ENCODE measurements around the gene TFPT. TPM values are rescaled to one million over a fixed set of nuclear protein-coding genes. Genes with fewer than 3 reads are reported as not detected.

Gene TFPT
- total and polyA plus RNA-seq, 2 of the 13 experiments (the other 11 are each of a cell fraction or from before 2014, with no cell fraction given) = 8.4 to 10.7 TPM

DNA sequence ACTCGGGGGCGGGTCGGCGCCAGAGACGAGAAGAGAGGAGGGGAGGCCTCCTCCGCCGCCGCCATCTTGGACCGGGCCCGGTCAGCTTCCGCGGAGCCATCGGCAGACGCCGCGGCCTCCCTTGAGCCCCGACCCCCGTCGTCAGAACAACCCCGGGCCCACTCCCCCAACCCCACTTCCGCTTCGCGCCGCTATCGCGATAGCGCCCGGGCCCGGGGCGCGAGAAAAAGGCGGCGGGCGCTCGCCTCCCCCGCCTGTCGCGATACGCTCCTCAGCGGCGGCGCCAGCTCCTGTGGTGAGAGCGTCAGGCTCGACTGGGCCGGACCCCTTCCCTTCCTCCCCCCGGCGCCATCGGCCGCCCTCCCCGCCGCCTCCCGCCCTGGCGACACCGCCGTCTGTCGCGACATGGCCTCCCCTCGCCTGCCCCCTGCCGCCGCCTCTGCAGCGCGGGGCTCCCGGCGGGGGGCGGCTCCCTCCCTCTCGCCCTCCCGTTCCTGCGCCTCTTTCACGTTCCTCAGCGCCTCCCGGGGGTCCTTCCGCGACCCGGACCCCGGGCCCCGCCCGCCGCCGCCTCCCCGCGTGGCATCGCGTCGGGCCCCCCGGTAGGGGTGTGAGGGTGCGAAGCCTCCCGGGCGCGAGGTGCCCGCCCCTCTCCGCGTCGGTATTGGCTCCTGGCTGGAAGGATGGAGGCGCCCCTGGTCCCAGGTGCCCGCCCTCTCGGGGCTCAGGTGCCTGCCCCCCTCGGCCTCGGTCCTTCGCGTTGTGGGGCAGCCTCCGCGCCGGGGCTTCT lies 22.4 kb upstream of the TFPT start, which contains the start of gene CNOT3 (continued):
- TF ChIP-seq ZNF782 (CRISPR knock-in tag; IDR thresholded peaks at IDR 0.05; ENCODE audit: borderline replicate concordance) (no peak), ELF1 (CRISPR knock-in tag; IDR thresholded peaks at IDR 0.05) (no peak), ZSCAN20 (CRISPR knock-in tag; IDR thresholded peaks at IDR 0.05; ENCODE audit: borderline replicate concordance) (0 out of 2 replicates have a peak, but pooled peaks have one; percentile 27), ZNF224 (CRISPR knock-in tag; IDR thresholded peaks at IDR 0.05) (no peak), SYNCRIP (IDR thresholded peaks at IDR 0.05; ENCODE audit: insufficient read depth, low read depth, low read length) (no peak), NBN (conservative IDR thresholded peaks at IDR 0.05) (no peak)
- TF ChIP-seq, protein P1, sequence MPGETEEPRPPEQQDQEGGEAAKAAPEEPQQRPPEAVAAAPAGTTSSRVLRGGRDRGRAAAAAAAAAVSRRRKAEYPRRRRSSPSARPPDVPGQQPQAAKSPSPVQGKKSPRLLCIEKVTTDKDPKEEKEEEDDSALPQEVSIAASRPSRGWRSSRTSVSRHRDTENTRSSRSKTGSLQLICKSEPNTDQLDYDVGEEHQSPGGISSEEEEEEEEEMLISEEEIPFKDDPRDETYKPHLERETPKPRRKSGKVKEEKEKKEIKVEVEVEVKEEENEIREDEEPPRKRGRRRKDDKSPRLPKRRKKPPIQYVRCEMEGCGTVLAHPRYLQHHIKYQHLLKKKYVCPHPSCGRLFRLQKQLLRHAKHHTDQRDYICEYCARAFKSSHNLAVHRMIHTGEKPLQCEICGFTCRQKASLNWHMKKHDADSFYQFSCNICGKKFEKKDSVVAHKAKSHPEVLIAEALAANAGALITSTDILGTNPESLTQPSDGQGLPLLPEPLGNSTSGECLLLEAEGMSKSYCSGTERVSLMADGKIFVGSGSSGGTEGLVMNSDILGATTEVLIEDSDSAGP (CRISPR knock-in tag; IDR thresholded peaks at IDR 0.05; ENCODE audit: borderline replicate concordance) = no peak

DNA sequence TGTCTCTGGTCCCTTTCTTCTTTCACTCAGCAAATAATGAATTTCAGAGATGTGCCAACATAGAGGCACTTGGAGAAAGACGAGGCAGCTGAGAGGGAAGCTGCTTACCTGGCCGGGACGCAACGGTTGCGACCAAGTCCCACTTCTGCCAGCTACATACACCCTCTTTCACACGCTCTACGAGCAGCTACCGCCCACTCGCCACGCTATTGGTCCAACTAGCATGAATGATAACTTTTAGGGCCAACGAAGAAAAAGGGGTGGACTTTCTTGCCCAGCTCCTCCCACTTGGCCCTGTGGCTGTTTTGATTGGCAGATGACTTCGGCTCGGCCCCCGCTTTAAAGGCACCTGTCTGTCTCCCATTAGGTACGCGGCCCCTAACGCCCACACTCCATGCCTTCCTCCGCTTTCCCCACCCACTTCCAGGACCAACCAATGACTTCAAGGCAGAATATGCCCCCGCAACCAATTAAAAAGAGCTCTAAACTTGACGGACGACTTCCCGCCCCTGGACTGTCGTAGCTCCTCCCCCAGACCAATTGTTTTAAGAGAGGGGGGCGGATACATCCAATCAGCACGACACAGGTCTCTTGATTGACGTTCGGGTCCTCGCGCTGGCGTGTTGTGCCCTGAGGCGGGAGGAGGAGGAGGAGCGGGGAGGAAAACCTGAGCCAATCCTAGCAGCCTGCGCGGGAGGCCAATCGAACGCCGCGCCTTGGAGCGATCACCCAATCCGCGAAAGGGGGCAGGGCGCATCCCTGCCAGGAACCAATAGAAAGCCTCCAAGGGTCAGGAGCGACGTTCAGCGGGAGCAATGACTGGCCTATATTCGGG lies 21.6 kb upstream of the TFPT start:
- FAIRE-seq = peak; percentile 98
- peak; percentile 100 for DNase-seq (ENCODE audit: low spot score)
- ChIA-PET POLR2A (interaction anchor here (0.7 to 2.8 kb wide), 27 partner anchors 10 to 978 kb away, joined by 3 to 73 read pairs (median 5); partner anchors contain the start of genes LENG1, LENG8, LENG9 and MBOAT7), CTCF (ENCODE audit: low intra/inter-chr PET ratio, low total read pairs) (no interaction called here)
- Histone ChIP-seq H3K36me3 (replicated peaks in 1 of 2; ENCODE audit: control insufficient read depth in 1 of 2, insufficient read depth in 2 of 2, low read length in 2 of 2) (peaks cover 12 to 25% of the 10 kb centered on the region in 2 experiments), H3K4me2 (ENCODE audit: low read depth, low read length) (peak overlapping the region; percentile 94), H3K79me2 (ENCODE audit: insufficient read depth, low read length) (peaks cover 37% of the 10 kb centered on the region), H3K27ac (ENCODE audit: extremely low read length, insufficient read depth, low read length) (peak overlapping the region; percentile 88), H3K9me3 (ENCODE audit: low read length) (peaks cover 5% of the 10 kb centered on the region), H4K20me1 (ENCODE audit: insufficient read depth, low read length) (peaks cover 8% of the 10 kb centered on the region; the same call in 1 of the 2 replicates), H3K27me3 (ENCODE audit: control insufficient read depth in 1 of 2, insufficient read depth in 2 of 2, low read length in 2 of 2) (no peaks in the 10 kb centered on the region; a peak in 1 of 5 replicates), H2AFZ (ENCODE audit: low read length) (peak overlapping the region; percentile 72), H3K4me1 (ENCODE audit: insufficient read depth, low read length) (peaks cover 42% of the 10 kb centered on the region), H3K9ac (ENCODE audit: insufficient read depth, low read depth, low read length) (peak overlapping the region; percentile 97), H3K4me3 (replicated peaks in 1 of 3; ENCODE audit: insufficient read depth in 1 of 3, low read depth in 2 of 3, low read length in 3 of 3) (peak overlapping the region; percentile 62 to 86 (median 82))
- in situ Hi-C loops (cut with HindIII; ENCODE audit: extremely low pct_ligation_motif_present, low pct_unique_long_range_greater_than_20kb) = no loop called here
- peak; percentile 88 for ATAC-seq
- 0% methylated on average over 28 of the region's 46 CpGs for WGBS (ENCODE audit: low lambda C conversion rate)
- intact Hi-C loops (cut with micrococcal nuclease; ENCODE audit: unreplicated experiment) = loop anchor here (5.0 kb wide), 1 partner anchor 65 kb away; the partner anchor contains the start of gene RPS9
- no TSS peak for BruUV-seq (replicated peaks)
- no peak for TF ChIP-seq NRL (CRISPR knock-in tag; IDR thresholded peaks at IDR 0.05; ENCODE audit: borderline replicate concordance)
- TF ChIP-seq, protein P2, sequence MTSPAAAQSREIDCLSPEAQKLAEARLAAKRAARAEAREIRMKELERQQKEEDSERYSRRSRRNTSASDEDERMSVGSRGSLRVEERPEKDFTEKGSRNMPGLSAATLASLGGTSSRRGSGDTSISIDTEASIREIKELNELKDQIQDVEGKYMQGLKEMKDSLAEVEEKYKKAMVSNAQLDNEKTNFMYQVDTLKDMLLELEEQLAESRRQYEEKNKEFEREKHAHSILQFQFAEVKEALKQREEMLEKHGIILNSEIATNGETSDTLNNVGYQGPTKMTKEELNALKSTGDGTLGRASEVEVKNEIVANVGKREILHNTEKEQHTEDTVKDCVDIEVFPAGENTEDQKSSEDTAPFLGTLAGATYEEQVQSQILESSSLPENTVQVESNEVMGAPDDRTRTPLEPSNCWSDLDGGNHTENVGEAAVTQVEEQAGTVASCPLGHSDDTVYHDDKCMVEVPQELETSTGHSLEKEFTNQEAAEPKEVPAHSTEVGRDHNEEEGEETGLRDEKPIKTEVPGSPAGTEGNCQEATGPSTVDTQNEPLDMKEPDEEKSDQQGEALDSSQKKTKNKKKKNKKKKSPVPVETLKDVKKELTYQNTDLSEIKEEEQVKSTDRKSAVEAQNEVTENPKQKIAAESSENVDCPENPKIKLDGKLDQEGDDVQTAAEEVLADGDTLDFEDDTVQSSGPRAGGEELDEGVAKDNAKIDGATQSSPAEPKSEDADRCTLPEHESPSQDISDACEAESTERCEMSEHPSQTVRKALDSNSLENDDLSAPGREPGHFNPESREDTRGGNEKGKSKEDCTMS (CRISPR knock-in tag; conservative IDR thresholded peaks at IDR 0.05) = no peak
- TF ChIP-seq ZNF224 (CRISPR knock-in tag; IDR thresholded peaks at IDR 0.05) = no peak
- TF ChIP-seq, protein P3, sequence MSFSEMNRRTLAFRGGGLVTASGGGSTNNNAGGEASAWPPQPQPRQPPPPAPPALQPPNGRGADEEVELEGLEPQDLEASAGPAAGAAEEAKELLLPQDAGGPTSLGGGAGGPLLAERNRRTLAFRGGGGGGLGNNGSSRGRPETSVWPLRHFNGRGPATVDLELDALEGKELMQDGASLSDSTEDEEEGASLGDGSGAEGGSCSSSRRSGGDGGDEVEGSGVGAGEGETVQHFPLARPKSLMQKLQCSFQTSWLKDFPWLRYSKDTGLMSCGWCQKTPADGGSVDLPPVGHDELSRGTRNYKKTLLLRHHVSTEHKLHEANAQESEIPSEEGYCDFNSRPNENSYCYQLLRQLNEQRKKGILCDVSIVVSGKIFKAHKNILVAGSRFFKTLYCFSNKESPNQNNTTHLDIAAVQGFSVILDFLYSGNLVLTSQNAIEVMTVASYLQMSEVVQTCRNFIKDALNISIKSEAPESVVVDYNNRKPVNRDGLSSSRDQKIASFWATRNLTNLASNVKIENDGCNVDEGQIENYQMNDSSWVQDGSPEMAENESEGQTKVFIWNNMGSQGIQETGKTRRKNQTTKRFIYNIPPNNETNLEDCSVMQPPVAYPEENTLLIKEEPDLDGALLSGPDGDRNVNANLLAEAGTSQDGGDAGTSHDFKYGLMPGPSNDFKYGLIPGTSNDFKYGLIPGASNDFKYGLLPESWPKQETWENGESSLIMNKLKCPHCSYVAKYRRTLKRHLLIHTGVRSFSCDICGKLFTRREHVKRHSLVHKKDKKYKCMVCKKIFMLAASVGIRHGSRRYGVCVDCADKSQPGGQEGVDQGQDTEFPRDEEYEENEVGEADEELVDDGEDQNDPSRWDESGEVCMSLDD (CRISPR knock-in tag; IDR thresholded peaks at IDR 0.05; ENCODE audit: borderline replicate concordance) = no peak
